Activated naive CD4-positive, alpha-beta T cell treated with anti-CD3 and anti-CD28 coated beads, Interleukin-2, amount 50 U/mL, for 24 hours (primary cell): ENCODE results near the gene CRHR2.

Experiments
- H3K27ac Mint-ChIP-seq: one replicate; pipeline ENCODE4 v1.8.0; 2021; ENCODE audit warnings: mild to moderate bottlenecking, mixed read lengths
- H3K27me3 Mint-ChIP-seq: one replicate; pipeline ENCODE4 v1.8.0; 2021; ENCODE audit warnings: mixed read lengths
- H3K36me3 Mint-ChIP-seq: one replicate; pipeline ENCODE4 v1.8.0; 2021; ENCODE audit warnings: mixed read lengths
- H3K4me1 Mint-ChIP-seq: one replicate; pipeline ENCODE4 v1.8.0; 2021; ENCODE audit warnings: mixed read lengths
- H3K4me3 Mint-ChIP-seq: one replicate; pipeline ENCODE4 v1.8.0; 2021; ENCODE audit warnings: mild to moderate bottlenecking, mixed read lengths
- H3K9me3 Mint-ChIP-seq: one replicate; pipeline ENCODE4 v1.8.0; 2021; ENCODE audit warnings: mixed read lengths

CRHR2 gene

GRCh38 chr7:30694774-30695721, 12.8 kb upstream of the CRHR2 start:
- no peaks in the 10 kb centered on the region for H3K9me3 Mint-ChIP-seq
- no peak overlapping the region for H3K27ac Mint-ChIP-seq
- H3K4me1 Mint-ChIP-seq, result peaks cover 5% of the 10 kb centered on the region
- no peaks in the 10 kb centered on the region for H3K36me3 Mint-ChIP-seq
- H3K27me3 Mint-ChIP-seq, result no peaks in the 10 kb centered on the region
- H3K4me3 Mint-ChIP-seq, result no peak overlapping the region

GRCh38 chr7:30694218-30694745, 12.0 kb upstream of the CRHR2 start:
- Mint-ChIP-seq H3K9me3 (no peaks in the 10 kb centered on the region), H3K4me1 (peaks cover 5% of the 10 kb centered on the region), H3K27ac (no peak overlapping the region), H3K4me3 (no peak overlapping the region), H3K36me3 (no peaks in the 10 kb centered on the region), H3K27me3 (no peaks in the 10 kb centered on the region)

- Mint-ChIP-seq H3K9me3 (no peaks in the 10 kb centered on the region), H3K4me3 (no peak overlapping the region), H3K36me3 (no peaks in the 10 kb centered on the region), H3K27me3 (no peaks in the 10 kb centered on the region), H3K27ac (no peak overlapping the region), H3K4me1 (peaks cover 4% of the 10 kb centered on the region)
These were observed 10.6 kb upstream of the CRHR2 start for GRCh38 chr7:30692882-30693281.

GRCh38 chr7:30692438-30692837, 10.2 kb upstream of the CRHR2 start:
- Mint-ChIP-seq H3K9me3 (no peaks in the 10 kb centered on the region), H3K27me3 (no peaks in the 10 kb centered on the region), H3K27ac (no peak overlapping the region), H3K36me3 (no peaks in the 10 kb centered on the region), H3K4me3 (no peak overlapping the region), H3K4me1 (peaks cover under 1% of the 10 kb centered on the region)

- no peaks in the 10 kb centered on the region for H3K9me3 Mint-ChIP-seq
- H3K36me3 Mint-ChIP-seq, result no peaks in the 10 kb centered on the region
- H3K4me3 Mint-ChIP-seq, result no peak overlapping the region
- no peaks in the 10 kb centered on the region for H3K4me1 Mint-ChIP-seq
- no peak overlapping the region for H3K27ac Mint-ChIP-seq
- peaks cover 2% of the 10 kb centered on the region for H3K27me3 Mint-ChIP-seq
These were observed 7.8 kb upstream of the CRHR2 start for GRCh38 chr7:30690011-30690410.

- Mint-ChIP-seq H3K27me3 (peaks cover 6% of the 10 kb centered on the region), H3K4me1 (no peaks in the 10 kb centered on the region), H3K36me3 (no peaks in the 10 kb centered on the region), H3K27ac (no peak overlapping the region), H3K9me3 (no peaks in the 10 kb centered on the region), H3K4me3 (no peak overlapping the region)
These were observed 6.5 kb upstream of the CRHR2 start for GRCh38 chr7:30688718-30689221.

- Mint-ChIP-seq H3K9me3 (no peaks in the 10 kb centered on the region), H3K4me1 (peaks cover 3% of the 10 kb centered on the region)
These were observed 5.3 kb upstream of the CRHR2 start for GRCh38 chr7:30687604-30688003.

GRCh38 chr7:30684351-30684750, 2.1 kb upstream of the CRHR2 start:
- Mint-ChIP-seq H3K4me1 (peaks cover 11% of the 10 kb centered on the region), H3K27ac (no peak overlapping the region), H3K4me3 (no peak overlapping the region), H3K9me3 (no peaks in the 10 kb centered on the region), H3K27me3 (peaks cover 30% of the 10 kb centered on the region), H3K36me3 (no peaks in the 10 kb centered on the region)

More at GRCh38 chr7:30687604-30688003, 5.3 kb upstream of the CRHR2 start:
- no peaks in the 10 kb centered on the region for H3K36me3 Mint-ChIP-seq
- no peak overlapping the region for H3K4me3 Mint-ChIP-seq
- H3K27me3 Mint-ChIP-seq, result peaks cover 15% of the 10 kb centered on the region
- no peak overlapping the region for H3K27ac Mint-ChIP-seq

- Mint-ChIP-seq H3K27me3 (peaks cover 34% of the 10 kb centered on the region), H3K27ac (no peak overlapping the region), H3K4me3 (peak overlapping the region; percentile 54), H3K9me3 (no peaks in the 10 kb centered on the region), H3K4me1 (peaks cover 11% of the 10 kb centered on the region), H3K36me3 (no peaks in the 10 kb centered on the region)
These were observed 1.6 kb upstream of the CRHR2 start for GRCh38 chr7:30683816-30684215.

- H3K9me3 Mint-ChIP-seq, result no peaks in the 10 kb centered on the region
- peaks cover 11% of the 10 kb centered on the region for H3K4me1 Mint-ChIP-seq
- H3K36me3 Mint-ChIP-seq, result no peaks in the 10 kb centered on the region
- no peak overlapping the region for H3K27ac Mint-ChIP-seq
- H3K4me3 Mint-ChIP-seq, result peak overlapping the region; percentile 54
- H3K27me3 Mint-ChIP-seq, result peaks cover 40% of the 10 kb centered on the region
These were observed 1.1 kb upstream of the CRHR2 start for GRCh38 chr7:30683306-30683705.

GRCh38 chr7:30681815-30682211, 443 bp downstream of the CRHR2 start:
- H3K4me3 Mint-ChIP-seq, result peak overlapping the region; percentile 84
- H3K27me3 Mint-ChIP-seq, result peaks cover 43% of the 10 kb centered on the region
- H3K9me3 Mint-ChIP-seq, result no peaks in the 10 kb centered on the region
- H3K36me3 Mint-ChIP-seq, result no peaks in the 10 kb centered on the region
- no peak overlapping the region for H3K27ac Mint-ChIP-seq
- peaks cover 11% of the 10 kb centered on the region for H3K4me1 Mint-ChIP-seq

- H3K27ac Mint-ChIP-seq, result no peak overlapping the region
- peak overlapping the region; percentile 84 for H3K4me3 Mint-ChIP-seq
- no peaks in the 10 kb centered on the region for H3K36me3 Mint-ChIP-seq
- peaks cover 44% of the 10 kb centered on the region for H3K27me3 Mint-ChIP-seq
- peaks cover 11% of the 10 kb centered on the region for H3K4me1 Mint-ChIP-seq
- no peaks in the 10 kb centered on the region for H3K9me3 Mint-ChIP-seq
These were observed 892 bp downstream of the CRHR2 start for GRCh38 chr7:30681331-30681797.

- no peak overlapping the region for H3K27ac Mint-ChIP-seq
- no peaks in the 10 kb centered on the region for H3K9me3 Mint-ChIP-seq
- H3K4me1 Mint-ChIP-seq, result peaks cover 11% of the 10 kb centered on the region
- peaks cover 43% of the 10 kb centered on the region for H3K27me3 Mint-ChIP-seq
- no peaks in the 10 kb centered on the region for H3K36me3 Mint-ChIP-seq
- H3K4me3 Mint-ChIP-seq, result no peak overlapping the region
These were observed 2.6 kb downstream of the CRHR2 start for GRCh38 chr7:30679664-30680063.

- no peak overlapping the region for H3K27ac Mint-ChIP-seq
- H3K27me3 Mint-ChIP-seq, result peaks cover 40% of the 10 kb centered on the region
- H3K4me3 Mint-ChIP-seq, result no peak overlapping the region
- H3K9me3 Mint-ChIP-seq, result no peaks in the 10 kb centered on the region
- peaks cover 11% of the 10 kb centered on the region for H3K4me1 Mint-ChIP-seq
- no peaks in the 10 kb centered on the region for H3K36me3 Mint-ChIP-seq
These were observed 3.5 kb downstream of the CRHR2 start for GRCh38 chr7:30678805-30679204.

GRCh38 chr7:30674876-30675275, 7.4 kb downstream of the CRHR2 start:
- Mint-ChIP-seq H3K4me3 (no peak overlapping the region), H3K4me1 (no peaks in the 10 kb centered on the region), H3K9me3 (no peaks in the 10 kb centered on the region), H3K27me3 (peaks cover 18% of the 10 kb centered on the region), H3K36me3 (no peaks in the 10 kb centered on the region), H3K27ac (no peak overlapping the region)

- H3K4me3 Mint-ChIP-seq, result no peak overlapping the region
- peaks cover 17% of the 10 kb centered on the region for H3K27me3 Mint-ChIP-seq
- H3K4me1 Mint-ChIP-seq, result no peaks in the 10 kb centered on the region
- H3K36me3 Mint-ChIP-seq, result no peaks in the 10 kb centered on the region
- H3K9me3 Mint-ChIP-seq, result no peaks in the 10 kb centered on the region
- no peak overlapping the region for H3K27ac Mint-ChIP-seq
These were observed 7.8 kb downstream of the CRHR2 start for GRCh38 chr7:30674420-30674819.
